Stimulated activated CD8-positive, alpha-beta memory T cell treated with anti-CD3 and anti-CD28 coated beads, Interleukin-15, amount 100 ng/mL, for 24 hours (primary cell): ENCODE measurements around the gene RAB3C.

Experiments used
- DNase-seq: peaks from one replicate; pipeline ENCODE4 v3.0.0-alpha.2; 2020; ENCODE audit warnings: low read depth

RAB3C gene

GRCh38 chr5:58834242-58835225 is 251.7 kb downstream of the RAB3C start:
- no peak for DNase-seq

- DNase-seq, result no peak
Measured at GRCh38 chr5:58836351-58836750, 253.5 kb downstream of the RAB3C start.

GRCh38 chr5:58838729-58839128 is 255.9 kb downstream of the RAB3C start:
- DNase-seq, result no peak

GRCh38 chr5:58842852-58843251 is 260.0 kb downstream of the RAB3C start:
- DNase-seq, result no peak

GRCh38 chr5:58844395-58844794 is 261.5 kb downstream of the RAB3C start:
- no peak for DNase-seq

GRCh38 chr5:58847041-58847440 is 264.2 kb downstream of the RAB3C start:
- no peak for DNase-seq

GRCh38 chr5:58849223-58849622 is 266.3 kb downstream of the RAB3C start:
- DNase-seq, result no peak

- DNase-seq, result no peak
Measured at GRCh38 chr5:58849921-58850667, 267.2 kb downstream of the RAB3C start.

GRCh38 chr5:58851153-58851552 is 268.3 kb downstream of the RAB3C start:
- DNase-seq, result no peak

GRCh38 chr5:58851571-58851970 is 268.7 kb downstream of the RAB3C start:
- no peak for DNase-seq

- DNase-seq, result no peak
Measured at GRCh38 chr5:58852566-58852965, 269.7 kb downstream of the RAB3C start.

GRCh38 chr5:58854441-58854840 is 271.6 kb downstream of the RAB3C start:
- DNase-seq, result no peak

- no peak for DNase-seq
Measured at GRCh38 chr5:58855851-58856739, 273.2 kb downstream of the RAB3C start.

- DNase-seq, result no peak
Measured at GRCh38 chr5:58857609-58858008, 274.7 kb downstream of the RAB3C start.

GRCh38 chr5:58860680-58861079 is 277.8 kb downstream of the RAB3C start:
- DNase-seq, result no peak

GRCh38 chr5:58868931-58869330 is 286.1 kb downstream of the RAB3C start:
- DNase-seq, result no peak

GRCh38 chr5:58871648-58872242 is 288.9 kb downstream of the RAB3C start:
- no peak for DNase-seq

GRCh38 chr5:58872670-58873273 is 289.9 kb downstream of the RAB3C start:
- DNase-seq, result no peak

- no peak for DNase-seq
Measured at GRCh38 chr5:58875599-58875998, 292.7 kb downstream of the RAB3C start.

- DNase-seq, result no peak
Measured at GRCh38 chr5:58885260-58885659, 302.4 kb downstream of the RAB3C start.
